Muscle of leg (tissue), 11 donors: ENCODE results near the gene MGAT5. TPM values are rescaled to one million over a fixed set of nuclear protein-coding genes. Genes with fewer than 3 reads are reported as not detected.

ENCODE experiments used
- DNase-seq: peaks from one replicate; pipeline ENCODE4 v3.0.0; 2013
- H3K27ac ChIP-seq: one replicate; pipeline ENCODE4 v1.5.1; 2013; ENCODE audit warnings: mild to moderate bottlenecking, low read length, control low read depth
- H3K27me3 ChIP-seq: one replicate; pipeline ENCODE4 v1.6.1; 2013; ENCODE audit warnings: low read length; ENCODE audit not compliant: control insufficient read depth, insufficient read depth
- H3K36me3 ChIP-seq: one replicate; pipeline ENCODE4 v1.6.1; 2013; ENCODE audit warnings: low read length; ENCODE audit not compliant: control insufficient read depth, insufficient read depth
- H3K4me1 ChIP-seq: one replicate; pipeline ENCODE4 v1.6.1; 2013; ENCODE audit warnings: low read length; ENCODE audit not compliant: control insufficient read depth, insufficient read depth
- H3K4me3 ChIP-seq: one replicate; pipeline ENCODE4 v1.5.1; 2013; ENCODE audit warnings: low read length, control low read depth
- H3K9me3 ChIP-seq: replicated peaks from 2 replicates; pipeline ENCODE4 v1.6.1; 2013; ENCODE audit warnings: low read depth, low read length; ENCODE audit not compliant: control insufficient read depth
- WGBS: methylation state at CpG from one replicate; pipeline ENCODE4 v1.1.5; 2013; ENCODE audit warnings: missing lambda C conversion rate; ENCODE audit not compliant: insufficient coverage; 5-methylcytosine and 5-hydroxymethylcytosine counted together
- polyA plus RNA-seq, 8 donors: library from polyadenylated mRNA; unstranded; fragments of 120-200 nt; gene quantifications; one replicate each; pipeline versions ENCODE4 v1.2.1 to v1.2.3, GENCODE V29; 2013; ENCODE audit warnings: inconsistent platforms in 1 of 8, low replicate concordance in 1 of 8; ENCODE audit not compliant: insufficient read length in 8 of 8, insufficient read depth in 1 of 8
- total RNA-seq: library from RNA; stranded (reverse); fragments of 120-200 nt; gene quantifications from one replicate; pipeline ENCODE4 v1.2.4, GENCODE V29; 2013

Gene MGAT5
- total and polyA plus RNA-seq, 9 donors: 14.5 to 29.7 (median 23.8) TPM

- peaks cover 2% of the 10 kb centered on the region for H3K4me1 ChIP-seq
- H3K36me3 ChIP-seq: peaks cover 2% of the 10 kb centered on the region
- H3K9me3 ChIP-seq: no peaks in the 10 kb centered on the region
- H3K27ac ChIP-seq: no peak overlapping the region
- no peak overlapping the region for H3K4me3 ChIP-seq
- DNase-seq: no peak
- no peaks in the 10 kb centered on the region for H3K27me3 ChIP-seq
- WGBS: no CpG with 5 or more reads among the region's 2 CpGs
Measured at GRCh38 chr2:134296301-134296700, 42.4 kb downstream of the MGAT5 start.

- no peak for DNase-seq
- no peak overlapping the region for H3K4me3 ChIP-seq
- H3K27me3 ChIP-seq: no peaks in the 10 kb centered on the region
- no peaks in the 10 kb centered on the region for H3K9me3 ChIP-seq
- 100% methylated on average over 1 of the region's 1 CpG for WGBS
- peaks cover 6% of the 10 kb centered on the region for H3K4me1 ChIP-seq
- peaks cover 2% of the 10 kb centered on the region for H3K36me3 ChIP-seq
- H3K27ac ChIP-seq: no peak overlapping the region
Measured at GRCh38 chr2:134299334-134299733, 45.5 kb downstream of the MGAT5 start.

GRCh38 chr2:134300585-134300984 lies 46.7 kb downstream of the MGAT5 start:
- H3K36me3 ChIP-seq: peaks cover 2% of the 10 kb centered on the region
- H3K9me3 ChIP-seq: no peaks in the 10 kb centered on the region
- H3K4me3 ChIP-seq: no peak overlapping the region
- no peak for DNase-seq
- peaks cover 4% of the 10 kb centered on the region for H3K4me1 ChIP-seq
- H3K27me3 ChIP-seq: no peaks in the 10 kb centered on the region
- no peak overlapping the region for H3K27ac ChIP-seq
- no CpG with 5 or more reads among the region's 1 CpG for WGBS

GRCh38 chr2:134301099-134301927 lies 47.4 kb downstream of the MGAT5 start:
- Histone ChIP-seq H3K4me3 (no peak overlapping the region), H3K36me3 (peaks cover 2% of the 10 kb centered on the region), H3K27ac (peak overlapping the region; percentile 18), H3K9me3 (no peaks in the 10 kb centered on the region), H3K4me1 (peaks cover 4% of the 10 kb centered on the region), H3K27me3 (no peaks in the 10 kb centered on the region)
- WGBS: 46% methylated on average over 2 of the region's 8 CpGs
- peak; percentile 46 for DNase-seq

- Histone ChIP-seq H3K4me3 (no peak overlapping the region), H3K36me3 (peaks cover 2% of the 10 kb centered on the region), H3K9me3 (no peaks in the 10 kb centered on the region), H3K27me3 (no peaks in the 10 kb centered on the region), H3K4me1 (peaks cover 4% of the 10 kb centered on the region), H3K27ac (no peak overlapping the region)
- WGBS: no CpG with 5 or more reads among the region's 2 CpGs
- DNase-seq: no peak
Measured at GRCh38 chr2:134301928-134302260, 48.0 kb downstream of the MGAT5 start.

DNA sequence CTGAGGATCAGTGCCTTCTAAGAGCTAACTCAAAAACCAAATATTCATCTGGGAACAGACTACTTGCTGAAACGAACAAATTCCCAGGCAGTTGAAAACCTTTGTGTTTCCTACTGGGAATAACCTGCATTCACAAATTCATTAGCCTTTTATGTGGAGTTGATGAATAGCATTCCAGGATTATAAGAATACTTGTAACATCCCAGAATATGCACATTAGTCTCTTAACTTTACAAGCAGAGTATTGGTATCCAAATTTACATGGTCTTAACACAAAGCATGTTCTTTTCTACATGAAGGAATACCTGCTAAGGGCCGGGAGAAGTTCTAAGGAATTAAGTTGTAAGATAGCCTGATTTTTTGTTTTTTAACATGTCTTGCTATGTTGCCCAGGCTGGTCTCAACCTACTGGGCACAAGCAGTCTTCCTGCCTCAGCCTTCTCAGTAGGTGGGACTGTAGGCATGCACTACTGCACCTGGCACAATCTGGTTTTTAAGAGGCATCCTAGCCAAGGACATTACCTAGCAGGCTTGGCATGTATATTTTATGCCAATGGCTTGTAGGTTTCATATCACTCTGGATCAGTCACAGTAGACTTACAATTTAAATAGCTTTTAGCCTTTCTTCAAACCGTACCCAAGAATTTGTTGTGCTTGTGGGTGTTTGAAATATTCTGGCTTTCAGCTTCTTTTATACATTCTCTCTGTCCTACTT lies 50.7 kb downstream of the MGAT5 start:
- WGBS: 60% methylated on average over 1 of the region's 3 CpGs
- H3K9me3 ChIP-seq: peaks cover 2% of the 10 kb centered on the region
- no peaks in the 10 kb centered on the region for H3K27me3 ChIP-seq
- no peak overlapping the region for H3K27ac ChIP-seq
- H3K4me3 ChIP-seq: no peak overlapping the region
- peaks cover 4% of the 10 kb centered on the region for H3K4me1 ChIP-seq
- no peaks in the 10 kb centered on the region for H3K36me3 ChIP-seq
- DNase-seq: no peak

GRCh38 chr2:134305109-134305491 lies 51.2 kb downstream of the MGAT5 start:
- H3K9me3 ChIP-seq: peaks cover 2% of the 10 kb centered on the region
- no peaks in the 10 kb centered on the region for H3K36me3 ChIP-seq
- no peaks in the 10 kb centered on the region for H3K27me3 ChIP-seq
- DNase-seq: no peak
- H3K4me1 ChIP-seq: peaks cover 4% of the 10 kb centered on the region
- WGBS: 96% methylated on average over 4 of the region's 5 CpGs
- no peak overlapping the region for H3K27ac ChIP-seq
- no peak overlapping the region for H3K4me3 ChIP-seq

GRCh38 chr2:134306521-134306920 lies 52.6 kb downstream of the MGAT5 start:
- peaks cover 2% of the 10 kb centered on the region for H3K9me3 ChIP-seq
- no peak for DNase-seq
- no peak overlapping the region for H3K27ac ChIP-seq
- whole genome bisulfite sequencing: 89% methylated on average over 1 of the region's 2 CpGs
- H3K27me3 ChIP-seq: no peaks in the 10 kb centered on the region
- H3K4me3 ChIP-seq: no peak overlapping the region
- H3K4me1 ChIP-seq: peaks cover 2% of the 10 kb centered on the region
- no peaks in the 10 kb centered on the region for H3K36me3 ChIP-seq

DNA sequence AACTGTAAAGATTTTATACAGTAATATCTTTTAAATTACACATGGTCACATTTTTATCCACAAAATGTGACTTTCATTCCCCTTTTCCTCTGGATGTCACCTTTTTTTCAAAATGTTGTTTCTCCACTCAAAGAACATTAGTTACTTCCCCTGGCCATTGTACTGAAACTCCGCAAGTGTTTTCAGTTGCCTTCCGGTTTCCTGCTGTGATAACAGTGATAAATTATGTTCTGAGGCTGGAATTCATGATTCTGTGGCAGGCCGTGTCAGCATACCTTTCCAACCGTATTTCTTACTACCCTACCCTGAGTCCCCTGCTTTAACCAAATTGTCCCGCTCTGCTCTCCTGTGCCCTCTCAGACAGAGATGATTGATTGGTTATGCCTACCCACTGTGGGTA lies 53.5 kb downstream of the MGAT5 start:
- no peaks in the 10 kb centered on the region for H3K36me3 ChIP-seq
- no peak for DNase-seq
- no peaks in the 10 kb centered on the region for H3K27me3 ChIP-seq
- no CpG with 5 or more reads among the region's 5 CpGs for WGBS
- H3K9me3 ChIP-seq: peaks cover 2% of the 10 kb centered on the region
- H3K4me3 ChIP-seq: no peak overlapping the region
- peaks cover 2% of the 10 kb centered on the region for H3K4me1 ChIP-seq
- no peak overlapping the region for H3K27ac ChIP-seq

GRCh38 chr2:134308474-134309385 lies 54.9 kb downstream of the MGAT5 start:
- Histone ChIP-seq H3K9me3 (peaks cover 2% of the 10 kb centered on the region), H3K27me3 (no peaks in the 10 kb centered on the region), H3K27ac (no peak overlapping the region), H3K4me3 (no peak overlapping the region), H3K36me3 (no peaks in the 10 kb centered on the region), H3K4me1 (peaks cover 15% of the 10 kb centered on the region)
- WGBS: no CpG with 5 or more reads among the region's 3 CpGs
- DNase-seq: no peak
